Spleen (tissue), 11 donors: ENCODE data around the gene UTRN. TPM values are rescaled to one million over a fixed set of nuclear protein-coding genes. Genes with fewer than 3 reads are reported as not detected.

Source experiments
- DNase-seq: peaks from one replicate; pipeline ENCODE4 v3.0.0-alpha.2; 2020
- H3K27ac ChIP-seq, 8 donors: fragments of 200-600 bp; sonication (generic) in 7 of 8; 1 replicate in 4 of 8; 2 replicates in 4 of 8; pipeline versions ENCODE4 v1.5.0 to v1.8.0; 2016 to 2021; ENCODE audit warnings: inconsistent platforms in 4 of 8, mild to moderate bottlenecking in 4 of 8, moderate library complexity in 1 of 8
- H3K27me3 ChIP-seq, 7 donors: fragments of 200-600 bp; sonication (generic) in 6 of 7; replicated peaks in 1 of 7; 1 replicate in 4 of 7; 2 replicates in 3 of 7; pipeline versions ENCODE4 v1.5.0 to v1.8.0; 2016 to 2021; ENCODE audit warnings: inconsistent platforms in 3 of 7, mild to moderate bottlenecking in 1 of 7
- H3K36me3 ChIP-seq, 6 donors: fragments of 200-600 bp; sonication (generic) in 5 of 6; 1 replicate in 4 of 6; 2 replicates in 2 of 6; pipeline versions ENCODE4 v1.5.0 to v1.8.0; 2016 to 2021; ENCODE audit warnings: inconsistent platforms in 2 of 6
- H3K4me1 ChIP-seq, 6 donors: fragments of 200-600 bp; sonication (generic) in 5 of 6; 1 replicate in 3 of 6; 2 replicates in 3 of 6; pipeline versions ENCODE4 v1.5.0 to v1.8.0; 2016 to 2021; ENCODE audit warnings: inconsistent platforms in 3 of 6
- H3K4me3 ChIP-seq, 8 donors: fragments of 200-600 bp; sonication (generic) in 7 of 8; 1 replicate in 4 of 8; 2 replicates in 4 of 8; pipeline versions ENCODE4 v1.5.0 to v1.8.0; 2016 to 2021; ENCODE audit warnings: inconsistent platforms in 4 of 8, mild to moderate bottlenecking in 4 of 8, moderate library complexity in 2 of 8
- H3K9me3 ChIP-seq, 8 donors: fragments of 200-600 bp; sonication (generic) in 7 of 8; 1 replicate in 4 of 8; 2 replicates in 4 of 8; pipeline versions ENCODE4 v1.5.0 to v1.8.0; 2016 to 2021; ENCODE audit warnings: inconsistent platforms in 4 of 8
- POLR2A ChIP-seq, 3 donors: fragments of 450-650 bp; IDR thresholded peaks; one replicate each; pipeline ENCODE4 v1.5.1; 2017; ENCODE audit warnings: antibody characterized with exemption in 3 of 3, mild to moderate bottlenecking in 1 of 3
- POLR2AphosphoS5 ChIP-seq, 3 donors: sonication (generic); formaldehyde crosslinking; IDR thresholded peaks; one replicate each; pipeline ENCODE4 v1.5.1; 2017; ENCODE audit warnings: antibody characterized with exemption in 3 of 3
- WGBS, 5 donors: extraction: QIAGEN DNeasy Blood & Tissue Kit in 3 of 5; methylation state at CpG; one replicate each; pipeline versions ENCODE4 v1.1.5 to v1.1.7; 2013 to 2018; 5-methylcytosine and 5-hydroxymethylcytosine counted together
- intact Hi-C: fragments of 100-400 bp; cut with DNase I; formaldehyde crosslinking; loops from one replicate; pipeline ENCODE4 v1.15.0; 2023; ENCODE audit warnings: low total_unique reads
- polyA plus RNA-seq, 3 donors: library from polyadenylated mRNA; stranded (reverse); fragments of 200-250 nt; gene quantifications; one replicate each; pipeline ENCODE4 v1.2.1, GENCODE V29; 2013
- total RNA-seq, 7 donors: library from RNA; depleted of rRNA in 3 of 7; stranded (reverse); fragments of >200 nt in 3 of 7; fragmentation: NEBNext Ultra II Directional in 4 of 7; extraction: Animal tissue kit (Norgen Biotek cat#: 25700) in 4 of 7; gene quantifications; one replicate each; pipeline versions ENCODE4 v1.1.0 to v1.2.1, GENCODE V29; 2016 to 2021
- TF ChIP-seq, protein P1 (sequence below), 11 experiments: fragments of 200-600 bp in 7 of 11; fragments of 450-650 bp in 4 of 11; sonication (generic) in 4 of 11; IDR thresholded peaks in 8 of 11; conservative IDR thresholded peaks in 3 of 11; 1 replicate in 7 of 11; 2 replicates in 4 of 11; pipeline versions ENCODE4 v1.4.0 to v1.8.0; 2016 to 2021; ENCODE audit warnings: antibody characterized with exemption in 11 of 11, inconsistent platforms in 4 of 11, mild to moderate bottlenecking in 1 of 11
- donor health status: healthy with polysubstance abuse.
- donor health status: DM: no; HTN: no; CAD: no; lungs with moderate emphysema.
- donor health status: DM: no; HTN: no; CAD: no.
- donor health status: Bipolar disorder and iron deficiency.
- donor health status: healthy.
- donor health status: DM: no; HTN: no; CAD: no.
- donor health status: DM: yes; HTN: yes; CAD: no.

Gene UTRN
- total and polyA plus RNA-seq, 10 donors, result 15.4 to 539 (median 364) TPM

DNA sequence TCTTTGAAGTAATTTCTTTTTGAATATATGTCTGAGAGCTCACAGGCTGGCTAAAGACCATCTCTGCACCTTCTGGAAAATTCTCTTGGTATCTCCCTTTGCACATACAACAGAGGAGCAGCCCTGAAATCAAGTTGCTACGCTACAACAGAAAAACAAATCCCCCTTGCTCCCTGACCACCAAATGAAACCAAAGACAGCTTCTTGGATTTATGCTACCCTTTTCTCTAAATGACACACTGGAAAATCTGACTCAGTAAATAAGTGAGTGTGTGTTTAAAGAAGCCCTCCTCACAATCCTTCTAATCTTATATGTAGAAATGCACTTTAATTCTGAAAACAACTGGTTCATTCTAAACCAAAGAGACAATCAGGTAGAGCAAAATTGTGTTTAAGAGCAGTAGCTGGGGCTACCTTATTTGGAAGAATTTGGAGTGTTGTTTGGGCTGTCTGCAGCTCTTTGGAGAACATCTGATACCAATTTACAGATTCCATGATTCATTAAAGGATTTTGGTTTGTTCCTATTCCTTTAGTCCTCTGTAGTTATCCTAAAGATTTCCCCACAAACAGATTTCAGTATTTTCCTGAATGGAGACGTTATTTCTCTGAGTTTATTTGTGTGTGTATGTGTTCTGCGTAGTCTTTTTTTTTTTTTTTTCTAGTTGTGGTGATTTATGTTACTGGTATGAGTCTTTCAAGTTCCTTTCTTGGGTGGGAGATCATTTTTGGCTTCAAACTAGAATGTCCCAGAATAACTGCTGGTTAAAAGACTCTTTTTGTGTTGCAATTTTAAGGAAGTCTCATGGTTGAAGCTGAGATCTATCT lies 36.4 kb upstream of the UTRN start:
- Histone ChIP-seq H3K36me3 (no peaks in the 10 kb centered on the region), H3K27me3 (no peaks in the 10 kb centered on the region), H3K4me3 (no peak overlapping the region), H3K27ac (no peak overlapping the region), H3K4me1 (peaks cover 0 to 8% (median 0%) of the 10 kb centered on the region in 6 donors), H3K9me3 (peaks cover 0 to 15% (median 7%) of the 10 kb centered on the region in 8 donors)
- TF ChIP-seq POLR2AphosphoS5 (IDR thresholded peaks at IDR 0.05), result no peak
- TF ChIP-seq POLR2A (IDR thresholded peaks at IDR 0.05), result no peak
- TF ChIP-seq, protein P1, sequence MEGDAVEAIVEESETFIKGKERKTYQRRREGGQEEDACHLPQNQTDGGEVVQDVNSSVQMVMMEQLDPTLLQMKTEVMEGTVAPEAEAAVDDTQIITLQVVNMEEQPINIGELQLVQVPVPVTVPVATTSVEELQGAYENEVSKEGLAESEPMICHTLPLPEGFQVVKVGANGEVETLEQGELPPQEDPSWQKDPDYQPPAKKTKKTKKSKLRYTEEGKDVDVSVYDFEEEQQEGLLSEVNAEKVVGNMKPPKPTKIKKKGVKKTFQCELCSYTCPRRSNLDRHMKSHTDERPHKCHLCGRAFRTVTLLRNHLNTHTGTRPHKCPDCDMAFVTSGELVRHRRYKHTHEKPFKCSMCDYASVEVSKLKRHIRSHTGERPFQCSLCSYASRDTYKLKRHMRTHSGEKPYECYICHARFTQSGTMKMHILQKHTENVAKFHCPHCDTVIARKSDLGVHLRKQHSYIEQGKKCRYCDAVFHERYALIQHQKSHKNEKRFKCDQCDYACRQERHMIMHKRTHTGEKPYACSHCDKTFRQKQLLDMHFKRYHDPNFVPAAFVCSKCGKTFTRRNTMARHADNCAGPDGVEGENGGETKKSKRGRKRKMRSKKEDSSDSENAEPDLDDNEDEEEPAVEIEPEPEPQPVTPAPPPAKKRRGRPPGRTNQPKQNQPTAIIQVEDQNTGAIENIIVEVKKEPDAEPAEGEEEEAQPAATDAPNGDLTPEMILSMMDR (IDR thresholded peaks at IDR 0.05 in 8 of 11, conservative IDR thresholded peaks at IDR 0.05 in 3 of 11), result no peak
- intact Hi-C loops, result no loop called here
- 70 to 84% (median 80%) methylated on average over 3 of the region's 3 CpGs for WGBS, 5 donors
- DNase-seq, result no peak

DNA sequence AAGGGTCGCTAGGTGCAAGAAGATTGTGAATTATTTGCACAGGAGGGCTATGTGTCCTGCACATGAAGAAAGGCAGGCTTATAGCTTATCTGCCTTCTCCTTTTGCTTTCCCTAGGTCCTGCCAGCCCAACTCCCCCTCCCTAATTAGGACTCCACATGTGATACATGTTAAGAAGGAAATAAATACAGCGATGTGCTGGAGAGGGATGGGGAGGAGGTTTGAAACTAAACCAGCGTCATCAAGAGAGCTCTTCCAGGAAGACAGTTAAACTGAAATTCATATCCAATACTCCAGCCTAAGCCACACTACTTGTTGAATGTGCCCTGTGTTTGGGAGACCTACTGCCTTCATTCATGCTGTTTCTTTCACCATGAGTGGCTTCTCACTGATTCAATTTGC lies 34.9 kb upstream of the UTRN start:
- WGBS, 5 donors, result 74 to 88% (median 81%) methylated on average over 3 of the region's 3 CpGs
- no peak for TF ChIP-seq POLR2A (IDR thresholded peaks at IDR 0.05)
- TF ChIP-seq, protein P1 (IDR thresholded peaks at IDR 0.05 in 8 of 11, conservative IDR thresholded peaks at IDR 0.05 in 3 of 11), result no peak
- no peak for TF ChIP-seq POLR2AphosphoS5 (IDR thresholded peaks at IDR 0.05)
- intact Hi-C loops, result no loop called here

DNA sequence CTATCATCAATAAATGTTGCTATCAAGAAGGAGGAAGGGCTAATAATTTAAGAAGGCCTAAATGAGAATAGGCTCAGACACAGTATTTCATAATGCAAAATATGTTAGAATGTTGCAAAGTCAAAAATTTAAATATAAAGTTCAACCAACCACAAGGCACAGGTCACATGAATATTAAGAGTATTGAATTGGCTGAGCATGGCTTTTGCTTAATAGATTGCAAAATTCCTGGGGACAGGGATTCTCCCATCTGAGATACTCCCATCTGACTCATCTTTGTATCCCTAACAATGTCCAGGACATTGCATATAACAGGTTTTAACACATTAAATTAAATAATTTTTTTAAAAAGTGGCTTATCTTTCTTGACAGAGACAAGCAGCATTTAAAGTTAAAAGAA lies 32.9 kb upstream of the UTRN start:
- TF ChIP-seq POLR2AphosphoS5 (IDR thresholded peaks at IDR 0.05) (no peak), POLR2A (IDR thresholded peaks at IDR 0.05) (no peak)
- TF ChIP-seq, protein P1 (IDR thresholded peaks at IDR 0.05 in 8 of 11, conservative IDR thresholded peaks at IDR 0.05 in 3 of 11), result no peak
- intact Hi-C loops, result no loop called here
- no peak overlapping the region for H3K27ac ChIP-seq
- H3K4me3 ChIP-seq, result no peak overlapping the region
- H3K9me3 ChIP-seq, result no peaks in the 10 kb centered on the region
- peaks cover 0 to 8% (median 0%) of the 10 kb centered on the region in 6 donors for H3K4me1 ChIP-seq
- no peak for DNase-seq
- no peaks in the 10 kb centered on the region for H3K27me3 ChIP-seq
- no peaks in the 10 kb centered on the region for H3K36me3 ChIP-seq

More for the DNA sequence above, 34.9 kb upstream of the UTRN start:
- peaks cover 0 to 14% (median 7%) of the 10 kb centered on the region in 8 donors for H3K9me3 ChIP-seq
- H3K4me1 ChIP-seq, result peaks cover 0 to 8% (median 0%) of the 10 kb centered on the region in 6 donors
- DNase-seq, result no peak
- H3K4me3 ChIP-seq, result no peak overlapping the region
- H3K27me3 ChIP-seq, result no peaks in the 10 kb centered on the region
- no peak overlapping the region for H3K27ac ChIP-seq
- H3K36me3 ChIP-seq, result no peaks in the 10 kb centered on the region

DNA sequence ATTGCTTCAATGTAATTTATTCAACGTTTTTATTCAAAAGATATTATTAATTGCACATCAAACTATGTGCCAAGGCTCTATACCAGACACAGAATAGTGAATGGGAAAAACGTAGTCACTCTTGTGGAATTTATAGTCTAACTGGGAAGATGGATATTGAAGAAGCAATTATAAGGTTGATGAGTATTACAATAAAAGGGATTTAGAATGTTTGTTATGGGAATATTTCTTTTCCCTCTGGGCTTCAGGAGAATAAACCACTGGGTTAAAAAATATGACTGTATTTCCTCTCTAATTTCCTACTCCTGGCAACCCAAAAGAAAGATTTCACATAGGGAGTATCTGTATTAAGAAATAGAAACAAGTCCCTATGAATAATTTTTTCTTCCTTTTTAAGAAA lies 25.1 kb upstream of the UTRN start:
- 68 to 84% (median 79%) methylated on average over 2 of the region's 2 CpGs for WGBS, 5 donors
- intact Hi-C loops, result no loop called here
- H3K36me3 ChIP-seq, result no peaks in the 10 kb centered on the region
- no peak overlapping the region for H3K4me3 ChIP-seq
- peaks cover 0 to 10% (median 7%) of the 10 kb centered on the region in 8 donors for H3K9me3 ChIP-seq
- no peaks in the 10 kb centered on the region for H3K27me3 ChIP-seq
- no peak for DNase-seq
- no peak for TF ChIP-seq POLR2A (IDR thresholded peaks at IDR 0.05)
- TF ChIP-seq, protein P1 (IDR thresholded peaks at IDR 0.05 in 8 of 11, conservative IDR thresholded peaks at IDR 0.05 in 3 of 11), result no peak
- no peak for TF ChIP-seq POLR2AphosphoS5 (IDR thresholded peaks at IDR 0.05)
- H3K27ac ChIP-seq, result no peak overlapping the region
- peaks cover 5 to 6% (median 5%) of the 10 kb centered on the region in 6 donors for H3K4me1 ChIP-seq
